IPS-18a (cell line): ENCODE data around the gene FBXW8.

ENCODE experiments used
- H3K27ac ChIP-seq: one replicate; pipeline ENCODE4 v1.5.1; 2013; ENCODE audit warnings: low read length
- H3K27me3 ChIP-seq: one replicate; pipeline ENCODE4 v1.6.1; 2013; ENCODE audit warnings: mild to moderate bottlenecking, low read length; ENCODE audit not compliant: control insufficient read depth, insufficient read depth
- H3K36me3 ChIP-seq: one replicate; pipeline ENCODE4 v1.6.1; 2013; ENCODE audit warnings: low read depth, low read length; ENCODE audit not compliant: control insufficient read depth
- H3K4me1 ChIP-seq: one replicate; pipeline ENCODE4 v1.6.1; 2013; ENCODE audit warnings: low read depth, low read length; ENCODE audit not compliant: control insufficient read depth
- H3K4me3 ChIP-seq: one replicate; pipeline ENCODE4 v1.5.1; 2013; ENCODE audit warnings: low read length
- H3K9ac ChIP-seq: one replicate; pipeline ENCODE4 v1.6.1; 2013; ENCODE audit warnings: mild to moderate bottlenecking, low read length, moderate library complexity
- H3K9me3 ChIP-seq: one replicate; pipeline ENCODE4 v1.6.1; 2013; ENCODE audit warnings: low read depth, low read length; ENCODE audit not compliant: control insufficient read depth

Gene FBXW8

GRCh38 chr12:116950628-116951325, 40.0 kb downstream of the FBXW8 start:
- Histone ChIP-seq H3K27ac (no peak overlapping the region), H3K9ac (no peak overlapping the region), H3K27me3 (no peaks in the 10 kb centered on the region), H3K9me3 (no peaks in the 10 kb centered on the region), H3K4me3 (no peak overlapping the region), H3K36me3 (peaks cover 18% of the 10 kb centered on the region), H3K4me1 (no peaks in the 10 kb centered on the region)

DNA sequence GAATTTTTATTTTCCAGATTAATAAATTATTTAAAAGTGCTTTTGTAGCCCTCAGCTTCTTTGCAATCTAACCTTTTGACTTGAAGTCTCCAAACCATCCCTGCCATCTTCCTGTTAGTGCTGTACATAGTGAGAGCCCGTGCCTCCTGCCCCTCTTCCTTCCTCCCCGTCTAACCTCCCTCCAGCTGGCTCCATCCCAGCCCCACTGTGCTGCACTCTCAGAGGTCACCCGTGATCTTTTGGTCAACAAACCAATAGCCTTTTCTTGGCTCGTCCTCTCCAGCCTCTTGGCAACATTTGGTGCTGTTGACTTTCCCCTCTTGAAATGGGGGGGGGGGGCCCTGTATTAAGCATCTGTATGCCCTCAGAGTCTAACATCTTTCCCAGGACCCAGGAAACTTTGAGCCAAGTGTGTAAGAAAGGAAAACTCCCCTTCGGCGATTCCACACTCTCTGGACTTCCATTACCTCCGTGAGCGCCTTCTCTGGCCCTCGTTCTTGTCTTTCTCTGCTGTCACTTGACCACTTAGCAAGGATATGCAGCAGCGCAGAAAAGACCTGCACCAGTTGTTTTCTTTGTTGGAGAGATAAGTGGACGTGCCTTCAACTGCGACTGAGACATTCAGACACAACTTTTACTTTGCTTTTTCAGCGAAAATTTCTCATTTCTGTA, 44.1 kb downstream of the FBXW8 start:
- Histone ChIP-seq H3K27me3 (no peaks in the 10 kb centered on the region), H3K9ac (no peak overlapping the region), H3K36me3 (peaks cover 6% of the 10 kb centered on the region), H3K4me1 (no peaks in the 10 kb centered on the region), H3K27ac (no peak overlapping the region), H3K4me3 (no peak overlapping the region), H3K9me3 (no peaks in the 10 kb centered on the region)

- H3K9me3 ChIP-seq: no peaks in the 10 kb centered on the region
- no peaks in the 10 kb centered on the region for H3K27me3 ChIP-seq
- no peak overlapping the region for H3K4me3 ChIP-seq
- peaks cover 4% of the 10 kb centered on the region for H3K36me3 ChIP-seq
- no peak overlapping the region for H3K27ac ChIP-seq
- no peaks in the 10 kb centered on the region for H3K4me1 ChIP-seq
- no peak overlapping the region for H3K9ac ChIP-seq
Observed at GRCh38 chr12:116955382-116956021, 44.8 kb downstream of the FBXW8 start.

DNA sequence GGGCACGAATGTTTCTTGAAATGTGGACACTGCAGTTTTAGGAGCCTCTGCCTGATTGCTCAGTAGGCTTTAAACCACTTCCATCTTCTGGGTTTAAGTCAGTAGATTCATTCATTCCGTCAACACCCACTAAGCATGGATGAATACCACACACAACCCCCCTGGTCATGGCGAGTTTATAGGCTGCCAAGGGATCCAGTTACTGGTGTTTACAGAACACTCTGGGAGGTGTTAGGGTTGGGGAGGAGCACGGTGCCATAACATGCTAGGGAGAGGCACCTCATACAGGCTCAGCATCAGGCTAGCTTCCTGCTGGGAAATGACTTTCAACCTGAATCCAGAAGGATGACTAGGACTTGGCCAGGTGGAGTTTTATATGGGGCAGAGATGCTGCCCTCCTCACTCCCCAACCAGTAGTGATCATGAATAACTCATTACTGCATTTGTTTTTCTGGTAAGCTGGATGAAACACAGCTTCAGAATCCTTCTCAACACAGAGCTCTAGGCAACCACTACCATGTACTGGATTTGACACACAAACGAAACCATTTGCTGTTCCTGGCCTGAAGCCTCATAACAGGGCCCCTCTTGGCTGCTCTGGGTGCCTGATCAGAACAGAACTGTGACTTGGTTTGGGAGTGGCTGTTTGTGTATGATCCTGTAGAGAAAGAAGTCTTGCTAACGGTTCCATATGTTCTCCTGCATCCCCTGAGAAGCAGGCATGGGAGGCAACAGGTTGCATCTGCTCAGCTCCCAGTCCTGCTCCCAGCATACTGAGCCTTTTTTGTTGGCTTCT, 47.9 kb downstream of the FBXW8 start:
- Histone ChIP-seq H3K9me3 (no peaks in the 10 kb centered on the region), H3K36me3 (peaks cover 4% of the 10 kb centered on the region), H3K4me3 (no peak overlapping the region), H3K4me1 (no peaks in the 10 kb centered on the region), H3K27me3 (no peaks in the 10 kb centered on the region), H3K27ac (no peak overlapping the region), H3K9ac (no peak overlapping the region)

DNA sequence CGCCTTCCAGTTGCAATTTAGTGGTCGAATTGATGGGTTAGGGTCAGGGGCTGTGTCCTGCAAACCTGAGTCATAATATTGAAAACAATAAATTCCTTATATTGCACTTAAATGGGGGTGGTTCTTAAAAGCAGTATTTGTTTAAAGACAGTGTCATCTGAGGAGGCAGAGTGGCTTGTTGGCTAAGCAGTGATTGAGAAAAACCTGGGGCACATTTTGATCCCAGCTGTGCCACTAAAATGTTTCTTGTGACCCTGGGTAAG, 48.4 kb downstream of the FBXW8 start:
- Histone ChIP-seq H3K9ac (no peak overlapping the region), H3K9me3 (no peaks in the 10 kb centered on the region), H3K4me3 (no peak overlapping the region), H3K27ac (no peak overlapping the region), H3K36me3 (peaks cover 4% of the 10 kb centered on the region), H3K4me1 (no peaks in the 10 kb centered on the region), H3K27me3 (no peaks in the 10 kb centered on the region)

DNA sequence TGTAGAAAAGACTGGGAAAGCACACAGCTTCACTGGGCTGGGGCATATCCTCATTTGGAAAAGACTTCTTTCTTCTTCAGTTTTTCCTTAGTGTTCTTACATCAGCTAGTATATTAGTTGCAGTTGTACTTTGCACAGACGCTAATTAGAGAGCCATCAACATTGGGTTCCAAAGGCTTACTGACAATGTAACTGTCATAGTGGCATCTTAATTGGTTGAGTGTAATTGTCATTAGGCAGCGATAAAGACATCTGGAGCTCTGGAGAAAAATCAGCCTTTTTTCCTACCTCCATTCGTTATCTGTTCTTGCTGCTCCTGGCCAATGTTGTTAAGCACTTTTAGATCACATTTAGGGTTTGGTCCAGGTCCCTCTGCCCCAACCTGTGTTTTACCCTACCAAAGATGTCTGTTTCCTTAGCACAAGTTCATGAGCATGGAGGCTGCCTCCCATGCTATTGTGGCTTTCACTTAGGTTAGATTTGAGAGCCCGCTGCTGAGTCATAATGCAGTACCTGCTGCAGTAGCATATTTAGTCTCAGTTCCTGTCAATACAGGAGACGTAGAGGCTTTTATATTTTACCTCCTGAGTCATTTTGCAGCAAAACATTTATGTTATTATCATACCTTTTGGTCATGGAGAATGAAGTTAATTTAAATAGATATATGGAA, 49.2 kb downstream of the FBXW8 start:
- no peak overlapping the region for H3K9ac ChIP-seq
- H3K4me3 ChIP-seq: no peak overlapping the region
- peaks cover 4% of the 10 kb centered on the region for H3K36me3 ChIP-seq
- H3K27me3 ChIP-seq: no peaks in the 10 kb centered on the region
- H3K27ac ChIP-seq: no peak overlapping the region
- no peaks in the 10 kb centered on the region for H3K4me1 ChIP-seq
- H3K9me3 ChIP-seq: no peaks in the 10 kb centered on the region

DNA sequence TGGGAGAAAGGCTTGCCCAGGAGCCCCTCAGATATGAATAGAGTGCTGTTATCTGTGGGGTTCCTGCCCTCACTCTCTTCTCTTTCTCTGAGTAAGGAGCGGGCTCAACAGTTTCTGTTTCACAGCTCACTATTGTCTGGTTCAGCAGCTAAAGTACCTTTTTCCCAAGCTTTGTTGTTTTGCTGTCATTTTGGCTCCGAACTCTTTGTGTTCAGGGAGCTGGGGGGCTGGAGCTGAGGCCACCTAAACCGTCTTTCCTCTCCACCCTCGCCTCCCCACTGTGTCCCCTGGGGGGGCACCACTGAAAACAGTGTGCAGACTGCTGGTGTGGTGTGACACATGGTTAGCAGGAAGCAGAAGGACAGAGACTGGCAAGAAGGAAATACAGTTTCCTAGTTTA, 51.4 kb downstream of the FBXW8 start:
- Histone ChIP-seq H3K36me3 (peaks cover 6% of the 10 kb centered on the region), H3K27ac (no peak overlapping the region), H3K9ac (no peak overlapping the region), H3K9me3 (no peaks in the 10 kb centered on the region), H3K27me3 (no peaks in the 10 kb centered on the region), H3K4me1 (no peaks in the 10 kb centered on the region), H3K4me3 (no peak overlapping the region)

DNA sequence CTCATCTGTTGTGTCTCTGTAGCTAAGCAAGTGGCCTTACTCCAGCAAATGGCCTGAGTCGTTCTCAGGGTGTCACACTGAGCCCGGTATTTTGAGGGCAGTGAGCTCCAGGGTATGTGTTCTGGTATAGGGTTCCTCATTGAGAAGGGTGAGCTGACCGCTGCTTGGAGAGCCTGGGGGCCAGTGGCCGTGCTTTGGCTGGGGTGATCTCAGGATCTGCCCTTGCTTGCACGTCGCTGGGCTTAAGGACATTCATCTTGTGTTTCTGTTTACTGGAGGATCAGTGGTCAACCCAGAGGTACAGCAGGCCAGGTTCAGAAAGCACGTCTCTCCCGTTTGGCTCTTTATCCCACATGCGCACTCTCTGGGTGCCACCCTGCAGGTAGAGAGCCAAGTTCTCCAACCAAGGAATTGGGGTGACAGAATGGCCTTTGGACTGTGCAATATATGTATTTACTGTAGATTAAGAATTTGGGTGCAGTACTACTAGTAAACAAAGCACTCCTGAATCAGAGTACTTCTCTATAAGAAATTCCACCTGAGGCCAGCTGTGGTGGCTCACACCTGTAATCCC, 52.1 kb downstream of the FBXW8 start:
- no peaks in the 10 kb centered on the region for H3K9me3 ChIP-seq
- no peak overlapping the region for H3K4me3 ChIP-seq
- H3K4me1 ChIP-seq: no peaks in the 10 kb centered on the region
- no peak overlapping the region for H3K9ac ChIP-seq
- H3K27me3 ChIP-seq: no peaks in the 10 kb centered on the region
- peaks cover 6% of the 10 kb centered on the region for H3K36me3 ChIP-seq
- H3K27ac ChIP-seq: no peak overlapping the region

GRCh38 chr12:116964054-116965050, 53.6 kb downstream of the FBXW8 start:
- no peak overlapping the region for H3K9ac ChIP-seq

DNA sequence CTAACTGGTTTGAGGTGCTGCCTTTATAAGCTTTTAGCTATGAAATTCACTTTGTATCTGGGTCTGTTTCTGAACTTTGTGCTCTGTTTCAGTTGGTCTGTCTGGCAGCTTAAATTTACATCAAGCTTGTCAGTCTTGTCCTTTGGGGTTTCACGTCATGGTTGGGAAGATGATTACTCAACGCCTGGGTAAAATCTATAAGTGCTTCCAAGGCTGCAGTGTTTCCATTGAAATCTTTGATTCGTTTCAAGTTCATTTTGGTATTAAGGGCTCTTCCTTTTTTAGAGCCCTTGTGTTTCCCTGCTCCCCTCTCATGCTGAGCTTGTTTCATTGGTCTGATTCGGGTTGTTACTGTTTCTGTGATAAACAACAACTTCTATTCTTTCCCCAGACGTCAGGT, 58.2 kb downstream of the FBXW8 start:
- Histone ChIP-seq H3K27ac (no peak overlapping the region), H3K4me1 (peaks cover 3% of the 10 kb centered on the region), H3K4me3 (no peak overlapping the region), H3K36me3 (peaks cover 6% of the 10 kb centered on the region), H3K27me3 (no peaks in the 10 kb centered on the region), H3K9me3 (no peaks in the 10 kb centered on the region), H3K9ac (no peak overlapping the region)

More at GRCh38 chr12:116964054-116965050, 53.6 kb downstream of the FBXW8 start:
- Histone ChIP-seq H3K4me3 (no peak overlapping the region), H3K4me1 (no peaks in the 10 kb centered on the region), H3K9me3 (no peaks in the 10 kb centered on the region), H3K27me3 (no peaks in the 10 kb centered on the region), H3K36me3 (peaks cover 6% of the 10 kb centered on the region), H3K27ac (no peak overlapping the region)
